HG02759 (cell line): ENCODE data around the gene LRRC43.

ENCODE experiments used
- ATAC-seq: cut with Tn5 transposase; IDR thresholded peaks from one replicate; pipeline ENCODE4 v1.9.1; 2021; ENCODE audit warnings: mild to moderate bottlenecking, moderate library complexity; ENCODE audit not compliant: unreplicated experiment

Gene LRRC43, protein sequence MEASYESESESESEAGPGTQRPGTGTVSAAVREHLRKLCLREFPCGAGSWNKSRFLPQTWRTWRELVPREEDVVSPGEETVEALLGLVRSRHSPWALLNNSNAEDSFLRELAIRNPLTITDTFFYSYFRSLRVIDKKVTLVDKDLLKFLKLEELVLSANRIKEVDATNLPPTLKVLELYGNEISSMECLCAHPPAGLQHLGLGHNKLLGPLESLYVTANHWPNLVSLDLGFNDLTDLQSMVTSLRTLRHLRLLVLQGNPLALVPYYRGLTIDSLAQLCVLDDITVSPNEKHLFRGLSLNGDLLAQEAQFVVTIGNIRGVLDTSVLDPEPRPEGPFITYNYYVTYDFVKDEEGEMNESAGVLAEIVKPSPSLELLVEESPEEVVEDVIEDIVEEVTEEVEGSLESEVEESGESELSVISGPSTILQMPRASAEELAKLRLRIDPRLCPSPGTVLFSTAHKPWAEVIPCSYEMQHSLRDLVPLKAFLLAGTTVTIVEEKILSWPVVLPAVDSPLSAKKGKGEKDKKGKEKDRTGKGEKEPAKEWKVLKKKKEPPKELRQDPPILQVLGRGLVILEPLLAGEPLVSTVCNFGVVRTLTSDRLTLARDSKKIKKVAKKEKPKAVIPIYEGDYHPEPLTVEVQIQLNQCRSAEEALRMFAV

GRCh38 chr12:122182887-122183587, at the start of gene LRRC43:
LRRC43 (plus strand) TSS chr12:122183123; CDS start chr12:122183145, 22 bp downstream.
- ATAC-seq, result no peak

GRCh38 chr12:122133192-122133950, 49.6 kb upstream of the LRRC43 start:
- no peak for ATAC-seq

GRCh38 chr12:122135437-122136031, 47.4 kb upstream of the LRRC43 start:
- ATAC-seq, result no peak

DNA sequence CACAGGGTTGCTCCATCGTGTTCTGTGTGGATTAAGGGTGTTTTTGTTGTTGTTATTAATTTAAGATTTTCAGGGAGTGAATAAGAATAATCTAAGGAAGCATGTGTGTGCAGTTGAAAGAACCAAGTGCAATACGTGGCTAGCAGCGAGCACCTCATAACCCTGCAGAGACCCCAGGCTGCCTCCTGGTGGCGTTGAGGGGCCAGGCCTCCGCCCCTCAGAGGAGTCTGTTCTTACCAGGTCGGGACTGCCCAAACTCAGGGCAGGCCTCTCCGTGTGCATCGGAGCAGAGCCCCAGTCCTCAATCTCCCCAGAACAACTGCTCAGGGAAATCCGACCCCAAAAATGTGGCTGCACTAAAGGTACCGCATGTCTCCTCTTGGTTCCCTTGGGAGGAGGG, 45.7 kb upstream of the LRRC43 start:
- no peak for ATAC-seq

DNA sequence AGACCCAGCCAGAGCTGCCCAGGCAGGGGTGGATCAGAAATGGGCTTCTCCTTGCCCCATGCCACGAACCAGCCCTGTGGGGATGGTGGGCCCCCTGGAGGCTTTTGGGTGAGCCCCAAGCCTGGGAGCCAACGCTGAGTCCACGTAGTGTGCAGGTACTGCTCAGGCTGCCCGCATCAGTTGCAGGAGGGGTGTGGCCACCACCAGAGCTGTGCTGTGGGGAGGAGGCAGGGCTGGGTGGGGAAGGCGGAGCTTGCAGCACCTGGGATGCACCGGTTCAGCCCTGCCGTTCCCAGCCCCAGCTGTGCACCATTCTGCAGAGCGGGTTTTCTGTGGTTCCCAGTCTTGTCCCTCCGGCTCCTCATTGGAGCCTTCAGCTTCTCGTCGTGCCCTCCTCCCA, 45.2 kb upstream of the LRRC43 start:
- ATAC-seq, result no peak

- ATAC-seq, result no peak
Observed at GRCh38 chr12:122138181-122138580, 44.7 kb upstream of the LRRC43 start.

- ATAC-seq, result no peak
Observed at GRCh38 chr12:122138616-122139015, 44.3 kb upstream of the LRRC43 start.

- ATAC-seq, result no peak
Observed at GRCh38 chr12:122139266-122139665, 43.7 kb upstream of the LRRC43 start.

- no peak for ATAC-seq
Observed at GRCh38 chr12:122139941-122140340, 43.0 kb upstream of the LRRC43 start.

GRCh38 chr12:122140467-122141257, 42.3 kb upstream of the LRRC43 start:
- ATAC-seq, result no peak

- no peak for ATAC-seq
Observed at GRCh38 chr12:122141911-122142725, 40.8 kb upstream of the LRRC43 start.

DNA sequence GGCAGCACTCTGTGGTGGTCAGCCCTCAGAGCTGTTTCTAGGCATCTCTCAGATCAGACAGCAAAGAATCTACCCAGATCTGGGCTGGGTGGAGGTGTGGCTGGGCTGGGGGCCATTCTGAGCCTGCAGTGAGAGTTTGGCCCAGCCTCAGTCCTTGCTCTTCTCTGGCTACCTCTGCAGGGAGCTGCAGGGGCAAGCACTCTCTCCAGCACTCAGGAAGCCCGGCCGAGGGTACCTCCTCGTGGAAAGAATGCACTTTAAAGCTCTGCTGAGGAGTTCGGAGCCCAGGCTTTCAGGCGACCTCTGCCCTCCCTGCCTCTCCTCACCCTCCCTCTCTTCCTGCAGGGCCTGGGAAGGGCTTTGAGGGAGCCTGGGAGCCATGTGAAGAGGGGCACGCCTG, 40.1 kb upstream of the LRRC43 start:
- ATAC-seq, result no peak

- ATAC-seq, result no peak
Observed at GRCh38 chr12:122144885-122145284, 38.0 kb upstream of the LRRC43 start.

DNA sequence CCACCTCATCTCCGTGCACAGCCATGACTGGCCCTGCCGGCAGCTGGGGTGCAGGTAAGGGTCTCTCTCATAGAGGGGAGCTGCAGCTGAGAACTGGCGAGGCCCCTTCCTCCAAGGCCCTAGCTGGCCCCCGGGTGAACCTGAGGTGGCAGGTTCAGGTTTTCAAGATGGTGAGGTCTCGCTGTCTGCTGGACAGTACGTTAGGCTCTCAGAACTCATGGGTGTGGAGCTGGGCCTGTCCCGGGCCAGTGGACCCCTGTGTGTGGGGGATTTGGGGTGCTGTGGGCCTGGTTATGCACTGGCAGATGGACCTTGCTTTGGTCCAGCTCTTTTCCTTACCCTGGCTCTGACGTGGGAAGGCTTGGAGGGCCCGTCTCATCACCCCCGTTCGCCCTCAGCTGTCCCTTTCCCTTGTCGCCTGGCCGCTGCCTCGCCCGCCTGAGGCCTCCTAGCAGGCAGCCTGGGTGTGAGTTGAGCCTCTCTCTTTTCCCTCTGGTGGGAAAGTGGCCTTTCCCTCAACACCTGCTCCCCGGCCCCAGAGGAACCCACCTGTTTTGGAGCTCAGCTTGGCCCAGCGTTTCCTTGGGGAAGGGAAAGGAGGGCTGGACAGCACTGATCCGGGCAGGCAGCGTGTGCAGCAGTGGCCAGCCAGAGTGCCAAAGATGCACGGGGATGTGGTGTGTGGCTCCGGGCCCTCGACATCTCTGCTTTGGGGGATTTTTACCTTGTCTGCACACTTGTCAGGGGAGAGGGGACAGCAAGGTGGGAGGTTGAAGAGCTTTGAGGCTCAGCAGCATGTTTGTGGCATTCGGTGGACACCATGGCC, 37.2 kb upstream of the LRRC43 start:
- no peak for ATAC-seq

DNA sequence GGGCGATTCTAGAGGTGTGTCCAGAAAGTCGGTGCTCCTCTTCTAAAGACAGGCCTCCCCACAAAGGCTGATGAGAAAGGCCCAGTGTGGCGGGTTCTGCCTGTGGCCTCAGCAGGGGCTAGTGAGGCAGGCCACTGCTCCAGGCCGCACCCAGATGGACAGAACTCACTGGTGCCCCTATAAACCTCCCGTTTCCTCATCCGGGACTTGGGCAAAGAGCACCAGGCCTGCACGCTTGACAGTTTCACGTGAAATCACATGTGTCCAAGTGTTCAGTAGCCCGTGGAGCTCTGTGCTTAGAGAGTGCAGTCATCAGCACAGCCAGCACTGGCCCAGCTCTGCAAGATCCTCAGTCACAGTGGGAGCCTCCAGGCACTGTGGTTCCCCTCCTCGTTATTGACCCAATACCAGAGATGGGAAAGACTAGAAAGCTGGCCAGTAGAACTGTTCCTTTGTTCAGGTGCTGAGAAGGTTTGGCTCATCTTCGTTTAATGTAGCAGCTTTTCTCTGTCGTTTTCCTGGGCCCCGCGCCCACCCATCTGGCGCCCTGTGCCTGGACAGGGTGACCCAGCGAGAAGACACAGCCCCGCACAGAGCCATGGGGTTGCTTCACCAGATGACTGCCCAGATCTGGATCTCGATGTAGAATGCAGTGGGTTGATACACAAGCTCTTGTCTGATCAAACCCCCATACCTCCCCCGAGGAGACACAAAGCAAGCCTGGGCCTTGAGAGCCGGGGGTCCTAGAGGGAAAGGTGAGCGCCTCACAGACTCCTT, 35.2 kb upstream of the LRRC43 start:
- ATAC-seq, result no peak

- no peak for ATAC-seq
Observed at GRCh38 chr12:122148657-122149056, 34.3 kb upstream of the LRRC43 start.

DNA sequence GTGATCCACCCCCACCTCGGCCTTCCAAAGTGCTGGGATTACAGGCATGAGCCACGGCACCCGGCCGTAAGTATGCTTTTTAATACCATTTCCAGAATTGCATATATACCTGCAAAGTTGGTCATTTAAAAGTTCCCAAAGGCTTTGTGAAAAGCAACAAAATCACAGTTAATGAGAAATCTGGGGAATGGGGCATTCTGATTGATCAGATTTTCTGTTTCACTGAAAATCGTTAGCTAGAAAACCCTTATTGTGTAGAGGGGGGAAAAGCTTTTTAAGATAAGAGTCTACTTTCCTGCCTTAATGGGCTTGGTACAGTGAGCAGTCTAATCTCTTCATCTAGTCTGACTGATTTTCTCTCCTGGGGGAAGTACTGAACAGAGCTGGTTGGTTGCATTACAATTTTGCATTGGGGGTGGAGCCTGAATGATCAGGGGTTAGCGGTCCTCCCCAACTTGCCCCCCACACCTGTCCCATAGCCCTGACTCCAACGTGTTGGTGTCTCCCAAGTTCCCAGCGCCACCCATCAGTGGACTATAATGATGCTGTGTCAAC, 32.7 kb upstream of the LRRC43 start:
- no peak for ATAC-seq
